B cell (primary cell): ENCODE measurements around the gene RNF167. TPM values are rescaled to one million over a fixed set of nuclear protein-coding genes. Genes with fewer than 3 reads are reported as not detected.

Source experiments
- ATAC-seq: fragments of 200-7000 bp; cut with Tn5 transposase; one replicate; pipeline ENCODE4 v1.10.0; 2021; ENCODE audit warnings: low read depth, mild to moderate bottlenecking, moderate number of reproducible peaks, moderate library complexity
- CTCF ChIA-PET: fragments of 350-600 bp; sonication (Branson Sonifier 250); formaldehyde crosslinking; loops from one replicate; lab custom pipeline; 2021; ENCODE audit warnings: antibody characterized with exemption, inconsistent platforms; lab: Charles Lee
- POLR2A ChIA-PET: fragments of 350-600 bp; sonication (Branson Sonifier 250); formaldehyde crosslinking; loops from one replicate; lab custom pipeline; 2021; ENCODE audit warnings: antibody characterized with exemption; lab: Charles Lee
- DNase-seq: peaks from one replicate; pipeline ENCODE4 v3.0.0; 2013
- H2AFZ ChIP-seq: 2 replicates; pipeline ENCODE4 v1.6.1; 2012; ENCODE audit warnings: mild to moderate bottlenecking, low read depth, low read length; ENCODE audit not compliant: insufficient read depth, poor library complexity, severe bottlenecking
- H3K27ac ChIP-seq, 2 donors: 1 replicate in 1 of 2; 2 replicates in 1 of 2; pipeline ENCODE4 v1.5.1; 2012 to 2013; ENCODE audit warnings: low read length in 2 of 2, mild to moderate bottlenecking in 2 of 2, moderate library complexity in 1 of 2
- H3K27me3 ChIP-seq, 4 experiments: fragments of 200-600 bp in 1 of 4; sonication (generic) in 1 of 4; replicated peaks in 1 of 4; 1 replicate in 2 of 4; 2 replicates in 2 of 4; pipeline versions ENCODE4 v1.6.1 to v1.7.0; 2013 to 2016; ENCODE audit warnings: low read length in 3 of 4, mild to moderate bottlenecking in 2 of 4, mixed read lengths in 1 of 4, moderate library complexity in 1 of 4; ENCODE audit not compliant: insufficient read depth in 4 of 4, control insufficient read depth in 3 of 4; ENCODE audit errors: control extremely low read depth in 1 of 4
- H3K36me3 ChIP-seq, 2 experiments: replicated peaks in 1 of 2; 1 replicate in 1 of 2; 2 replicates in 1 of 2; pipeline versions ENCODE4 v1.6.1 to v1.7.1; 2013; ENCODE audit warnings: low read length in 1 of 2; ENCODE audit not compliant: insufficient read depth in 2 of 2, control insufficient read depth in 1 of 2; ENCODE audit errors: control extremely low read depth in 1 of 2, extremely low read depth in 1 of 2
- H3K4me1 ChIP-seq, 2 donors: fragments of 200-600 bp in 1 of 2; sonication (generic) in 1 of 2; 1 replicate in 1 of 2; 2 replicates in 1 of 2; pipeline versions ENCODE4 v1.5.1 to v1.6.1; 2013 to 2017; ENCODE audit warnings: low read length in 2 of 2; ENCODE audit not compliant: control insufficient read depth in 2 of 2, insufficient read depth in 2 of 2
- H3K4me2 ChIP-seq: replicated peaks from 2 replicates; pipeline ENCODE3; 2012; ENCODE audit warnings: mild to moderate bottlenecking, low read depth, low read length; ENCODE audit not compliant: poor library complexity, severe bottlenecking
- H3K4me3 ChIP-seq, 5 experiments: fragments of 200-600 bp in 1 of 5; sonication (generic) in 1 of 5; 1 replicate in 3 of 5; 2 replicates in 2 of 5; pipeline versions ENCODE4 v1.5.1 to v1.7.0; 2011 to 2016; ENCODE audit warnings: low read length in 4 of 5, mild to moderate bottlenecking in 4 of 5, low read depth in 2 of 5, control low read depth in 1 of 5, moderate library complexity in 1 of 5; ENCODE audit not compliant: insufficient read depth in 1 of 5; ENCODE audit errors: control extremely low read depth in 1 of 5, extremely low read depth in 1 of 5
- H3K79me2 ChIP-seq: fragments of 200-600 bp; sonication (generic); one replicate; pipeline ENCODE4 v1.6.0; 2016; ENCODE audit warnings: low read length; ENCODE audit not compliant: control insufficient read depth, insufficient read depth
- H3K9ac ChIP-seq: fragments of 200-600 bp; sonication (generic); 2 replicates; pipeline ENCODE4 v1.6.1; 2017; ENCODE audit warnings: mild to moderate bottlenecking, low read length, moderate library complexity
- H3K9me3 ChIP-seq, 3 donors: one replicate each; pipeline versions ENCODE4 v1.6.1 to v1.7.1; 2013; ENCODE audit warnings: low read length in 2 of 3; ENCODE audit not compliant: control insufficient read depth in 2 of 3, insufficient read depth in 1 of 3; ENCODE audit errors: control extremely low read depth in 1 of 3
- H4K20me1 ChIP-seq: 2 replicates; pipeline ENCODE4 v1.6.0; 2012; ENCODE audit warnings: mild to moderate bottlenecking, low read length; ENCODE audit not compliant: insufficient read depth, control insufficient read depth, poor library complexity, severe bottlenecking
- H3K27ac Mint-ChIP-seq: one replicate; pipeline ENCODE4 v1.8.0; 2021; ENCODE audit warnings: mixed read lengths
- H3K27me3 Mint-ChIP-seq: one replicate; pipeline ENCODE4 v1.8.0; 2021; ENCODE audit warnings: mixed read lengths
- H3K4me1 Mint-ChIP-seq: one replicate; pipeline ENCODE4 v1.8.0; 2021; ENCODE audit warnings: mixed read lengths
- H3K4me3 Mint-ChIP-seq: one replicate; pipeline ENCODE4 v1.8.0; 2021; ENCODE audit warnings: mixed read lengths
- H3K9me3 Mint-ChIP-seq: one replicate; pipeline ENCODE4 v1.8.0; 2022; ENCODE audit warnings: mixed read lengths; ENCODE audit not compliant: insufficient read depth
- CTCF ChIP-seq: fragments of 200-600 bp; IDR thresholded peaks from one replicate; pipeline ENCODE4 v1.8.0; 2022; ENCODE audit warnings: antibody characterized with exemption, mild to moderate bottlenecking
- EZH2 ChIP-seq: IDR thresholded peaks from 2 replicates; pipeline ENCODE4 v1.6.1; 2012; ENCODE audit warnings: borderline replicate concordance, low read depth, mild to moderate bottlenecking, moderate library complexity, low read length; ENCODE audit not compliant: insufficient read depth, poor library complexity, severe bottlenecking
- WGBS: methylation state at CpG from one replicate; pipeline ENCODE4 v1.1.5; 2013; ENCODE audit warnings: missing lambda C conversion rate; ENCODE audit not compliant: insufficient coverage; 5-methylcytosine and 5-hydroxymethylcytosine counted together
- intact Hi-C: fragments of 100-400 bp; cut with micrococcal nuclease; formaldehyde crosslinking; loops from one replicate; pipeline ENCODE4 v1.10.0; 2022
- polyA plus RNA-seq: library from polyadenylated mRNA; depleted of rRNA; stranded (reverse); fragments of >200 nt; gene quantifications from 2 replicates; pipeline ENCODE4 v1.2.3, GENCODE V29; 2012
- total RNA-seq, 2 donors: library from RNA; stranded (reverse); fragments of 120-200 nt in 1 of 2; gene quantifications; 1 replicate in 1 of 2; 2 replicates in 1 of 2; pipeline versions ENCODE4 v1.2.3 to v1.2.4, GENCODE V29; 2013 to 2022

Gene RNF167
- total and polyA plus RNA-seq, 2 donors (not counting 1 experiment from before 2014, with no cell fraction given): 143 to 186 TPM

DNA sequence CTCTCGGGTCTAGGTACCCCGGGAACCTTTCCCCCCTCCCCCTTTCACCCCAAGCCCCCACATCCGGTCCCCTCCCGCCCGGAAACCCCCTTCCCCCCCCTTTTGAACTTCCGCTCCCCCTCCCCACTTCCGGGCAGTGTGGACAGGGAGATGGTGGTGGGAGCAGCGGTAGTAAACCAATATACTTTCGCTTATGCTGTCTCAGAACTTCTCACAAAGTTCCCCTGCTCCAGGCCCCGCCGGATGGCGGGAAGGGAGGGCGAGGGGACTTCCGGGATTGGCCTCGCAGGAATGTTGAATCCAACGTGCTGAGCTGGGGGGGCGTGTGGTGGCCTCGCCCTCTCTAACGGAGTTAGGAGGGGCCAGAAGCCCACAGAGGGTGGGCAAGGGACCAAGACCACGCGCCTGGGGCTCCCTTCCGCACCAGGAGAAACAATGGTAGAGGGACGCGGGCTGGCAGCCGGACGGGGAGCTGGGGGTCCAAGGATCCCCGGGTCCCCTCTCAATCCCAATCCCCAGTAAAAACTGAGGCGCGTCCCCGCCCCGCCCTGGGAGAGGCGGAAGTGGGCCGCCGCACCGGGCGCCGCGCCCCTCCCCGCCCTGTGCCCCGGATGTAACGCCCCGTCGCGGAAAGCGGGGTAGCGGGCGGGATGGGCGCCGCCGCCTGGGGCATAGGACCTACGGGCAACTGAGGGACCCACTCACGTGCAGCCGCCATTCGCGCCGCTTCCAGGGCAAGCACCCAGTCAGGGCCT lies 7.5 kb downstream of the RNF167 start:
- H3K4me1 ChIP-seq: peaks cover 50 to 58% of the 10 kb centered on the region in 2 donors
- H3K9me3 ChIP-seq: no peaks in the 10 kb centered on the region
- peak overlapping the region; percentile 70 to 99 (median 99) for H3K4me3 ChIP-seq
- Mint-ChIP-seq H3K4me3 (peak overlapping the region; percentile 98), H3K9me3 (no peaks in the 10 kb centered on the region), H3K27ac (peak overlapping the region; percentile 99), H3K27me3 (no peaks in the 10 kb centered on the region), H3K4me1 (peaks cover 58% of the 10 kb centered on the region)
- TF ChIP-seq CTCF (no peak), EZH2 (no peak)
- no peaks in the 10 kb centered on the region for H3K27me3 ChIP-seq
- peak overlapping the region; percentile 97 for H3K9ac ChIP-seq
- intact Hi-C loops: loop anchor here (1.0 to 10.0 kb wide), 8 partner anchors 7 to 985 kb away; partner anchors contain the start of genes ARRB2, ATP2A3, INCA1 and KIF1C
- ATAC-seq: peak; percentile 8
- DNase-seq: peak; percentile 73
- POLR2A ChIA-PET: interaction anchor here (0.6 to 4.9 kb wide), 11 partner anchors 8 to 980 kb away, joined by 3 to 81 read pairs (median 4); partner anchors contain the start of genes INCA1, KIF1C, RNF167 and SLC25A11
- peak overlapping the region; percentile 97 for H2AFZ ChIP-seq
- peaks cover 56% of the 10 kb centered on the region for H3K79me2 ChIP-seq
- peak overlapping the region; percentile 98 for H3K4me2 ChIP-seq
- H4K20me1 ChIP-seq: peaks cover 43% of the 10 kb centered on the region
- peaks cover 0 to 38% of the 10 kb centered on the region in 2 experiments for H3K36me3 ChIP-seq
- 0% methylated on average over 44 of the region's 56 CpGs for WGBS
- peak overlapping the region; percentile 93 to 94 for H3K27ac ChIP-seq
- CTCF ChIA-PET: interaction anchor here (1.3 to 3.0 kb wide), 5 partner anchors 11 to 50 kb away, joined by 3 to 16 read pairs (median 4); partner anchors contain the start of genes CHRNE, INCA1, KIF1C and SPAG7
